Right renal pelvis (tissue), 4 donors: ENCODE measurements around the gene PDCD2L. TPM values are rescaled to one million over a fixed set of nuclear protein-coding genes. Genes with fewer than 3 reads are reported as not detected.
"Not testable (repeated sequence)": the region's sequence is repeated elsewhere in the genome, so short reads cannot be mapped to it uniquely, and the experiment has no call there.

Experiments
- DNase-seq, 4 donors: peaks; one replicate each; pipeline ENCODE4 v3.0.0-alpha.2; 2013; ENCODE audit warnings: low read depth in 4 of 4, low spot score in 3 of 4, missing footprints in 1 of 4
- polyA plus RNA-seq, 4 donors: library from polyadenylated mRNA; unstranded; fragments of 120-200 nt; gene quantifications; one replicate each; pipeline ENCODE4 v1.2.1, GENCODE V29; 2013; ENCODE audit not compliant: insufficient read length in 4 of 4

PDCD2L gene
- polyA plus RNA-seq, 4 donors: 12.9 to 18.4 (median 15.3) TPM

DNA sequence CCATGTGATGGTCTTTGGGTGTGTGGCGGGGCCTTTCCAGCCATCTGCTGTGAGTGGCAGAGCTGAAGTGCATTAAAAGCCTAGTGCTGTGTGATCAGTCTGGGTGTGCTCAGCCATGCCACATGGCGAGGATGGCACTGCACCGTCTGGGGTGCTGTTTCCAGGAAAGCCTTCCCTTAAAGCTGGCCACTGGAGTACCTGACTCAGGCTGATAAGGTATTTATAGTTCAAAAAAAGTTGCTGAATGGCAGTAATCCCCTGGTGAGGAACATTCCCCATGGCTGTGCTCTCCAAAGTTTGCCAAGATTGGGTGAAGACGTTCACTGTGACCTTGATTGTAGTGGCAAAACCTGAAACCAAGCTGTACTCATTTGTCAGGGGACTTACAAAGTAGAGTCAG, 33.2 kb upstream of the PDCD2L start:
- DNase-seq: no peak

DNA sequence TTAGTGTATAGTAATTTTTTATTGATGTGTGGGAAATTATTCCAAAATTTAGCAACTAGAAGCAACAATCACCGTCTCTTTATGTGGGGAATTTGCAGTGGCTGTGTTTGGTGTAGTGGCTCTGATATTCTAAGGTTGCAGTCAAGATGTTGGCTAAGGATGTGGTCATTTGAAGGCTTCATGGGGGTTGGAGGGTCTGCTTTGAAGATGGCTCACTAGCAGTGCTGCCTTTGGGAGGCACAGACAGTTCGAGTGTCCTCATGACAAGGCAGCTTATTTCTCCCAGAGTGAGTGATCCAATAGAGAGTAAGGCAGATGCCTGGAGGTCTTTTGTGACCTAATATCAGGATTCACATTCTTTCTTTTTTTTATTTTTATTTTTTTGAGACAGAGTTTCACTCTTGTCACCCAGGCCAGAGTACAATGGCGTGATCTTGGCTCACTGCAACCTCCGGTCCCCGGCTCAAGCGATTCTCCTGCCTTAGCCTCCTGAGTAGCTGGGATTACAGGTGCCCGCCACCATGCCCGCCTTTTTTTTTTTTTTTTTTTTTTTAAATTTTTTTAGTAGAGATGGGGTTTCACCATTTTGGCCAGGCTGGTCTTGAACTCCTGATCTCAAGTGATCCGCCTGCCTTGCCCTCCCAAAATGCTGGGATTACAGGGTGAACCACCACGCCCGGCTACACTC, 30.5 kb upstream of the PDCD2L start:
- no peak for DNase-seq

- DNase-seq: no peak
These were observed 28.6 kb upstream of the PDCD2L start for GRCh38 chr19:34375598-34375997.

DNA sequence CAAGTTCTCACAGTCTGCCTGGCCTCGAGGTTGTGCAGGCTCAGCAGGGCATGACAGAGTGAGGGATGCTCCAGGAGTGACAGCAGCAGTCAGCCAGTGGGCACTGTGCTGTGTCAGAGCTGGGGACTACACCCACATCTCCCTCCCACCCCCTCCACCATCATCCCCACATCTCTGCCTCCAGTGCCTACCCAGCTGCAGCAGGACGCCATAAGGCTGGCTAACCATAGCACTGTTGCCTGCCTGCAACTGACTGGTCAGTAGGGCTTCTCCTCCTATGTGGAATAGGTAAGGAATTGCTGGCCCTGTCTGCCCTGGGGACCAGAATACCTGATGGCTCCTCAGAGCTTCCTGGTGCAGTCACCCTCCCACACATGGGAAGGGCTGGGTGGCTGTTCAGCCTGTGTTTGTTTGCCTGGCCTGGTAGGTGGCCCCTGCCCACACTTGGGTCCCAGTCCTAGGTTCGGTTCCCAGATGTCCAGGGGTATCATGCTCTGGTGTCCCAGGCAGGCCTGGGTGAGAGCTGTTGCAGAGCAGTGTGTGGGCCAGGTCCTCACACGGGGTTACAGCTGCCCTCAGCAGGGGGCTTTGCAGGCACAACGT, 23.5 kb upstream of the PDCD2L start:
- DNase-seq: no peak

GRCh38 chr19:34381399-34382251, 22.6 kb upstream of the PDCD2L start:
- no peak for DNase-seq

DNA sequence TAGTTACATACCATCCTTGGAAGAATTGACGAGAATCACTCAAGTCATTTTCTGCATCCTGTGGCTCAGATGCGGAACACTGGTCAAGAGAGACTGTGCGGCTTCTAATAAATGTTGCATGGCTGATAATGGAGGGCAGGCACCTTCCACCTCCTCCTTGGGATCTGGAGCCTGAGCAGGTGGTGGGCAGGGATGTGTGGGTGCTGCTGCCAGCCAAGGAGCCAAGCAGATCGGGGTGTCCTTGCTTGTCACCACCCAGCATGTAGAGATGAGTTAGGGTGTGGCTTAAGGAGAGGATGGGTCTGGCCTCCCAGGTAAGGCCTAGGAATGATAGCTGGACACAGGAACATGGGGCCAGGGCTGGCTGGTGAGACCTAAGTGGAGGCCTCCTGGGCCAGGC, 21.7 kb upstream of the PDCD2L start:
- no peak for DNase-seq

DNA sequence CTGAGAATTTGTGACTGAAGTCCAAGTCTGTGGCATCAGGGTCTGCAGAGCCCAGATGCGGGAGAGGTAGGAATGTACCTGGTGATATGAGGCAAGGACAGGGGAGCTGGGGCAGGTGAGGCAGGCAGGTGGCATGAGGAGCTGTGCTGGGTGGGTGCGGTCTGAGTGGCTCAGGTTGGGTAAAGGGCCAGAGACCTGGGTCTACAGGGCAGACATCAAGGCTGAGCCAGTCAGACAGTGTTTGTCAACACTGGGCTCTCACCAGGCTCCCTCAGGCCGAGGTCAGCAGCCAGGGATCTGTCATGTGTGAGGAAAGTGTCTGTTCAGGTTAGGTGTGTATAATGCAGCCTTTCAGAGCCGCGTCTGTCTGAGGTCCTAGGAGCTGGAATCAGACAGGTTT, 20.6 kb upstream of the PDCD2L start:
- DNase-seq: no peak

- DNase-seq: no peak
These were observed 17.4 kb upstream of the PDCD2L start for GRCh38 chr19:34386645-34387445.

- no peak for DNase-seq
These were observed 16.8 kb upstream of the PDCD2L start for GRCh38 chr19:34387446-34387810.

DNA sequence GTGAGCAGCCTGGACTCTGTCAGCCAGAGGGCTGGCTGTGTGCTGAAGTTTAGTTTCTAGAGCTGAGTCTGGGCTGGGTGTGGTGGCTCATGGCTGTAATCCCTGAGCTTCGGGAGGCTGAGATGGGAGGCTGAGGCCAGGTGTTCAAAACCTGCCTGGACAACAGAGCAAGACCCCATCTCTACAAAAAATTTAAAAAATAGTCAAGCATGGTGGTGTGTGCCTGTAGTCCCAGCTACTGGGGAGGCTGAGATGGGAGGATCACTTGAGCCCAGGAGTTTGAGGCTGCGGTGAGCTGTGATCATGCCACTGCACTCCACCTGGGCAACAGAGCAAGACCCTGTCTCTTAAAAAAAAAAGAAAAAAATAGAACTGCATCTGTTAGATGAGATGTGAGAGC, 15.5 kb upstream of the PDCD2L start:
- not testable (repeated sequence) for DNase-seq

GRCh38 chr19:34391813-34392212, 12.4 kb upstream of the PDCD2L start:
- no peak for DNase-seq

DNA sequence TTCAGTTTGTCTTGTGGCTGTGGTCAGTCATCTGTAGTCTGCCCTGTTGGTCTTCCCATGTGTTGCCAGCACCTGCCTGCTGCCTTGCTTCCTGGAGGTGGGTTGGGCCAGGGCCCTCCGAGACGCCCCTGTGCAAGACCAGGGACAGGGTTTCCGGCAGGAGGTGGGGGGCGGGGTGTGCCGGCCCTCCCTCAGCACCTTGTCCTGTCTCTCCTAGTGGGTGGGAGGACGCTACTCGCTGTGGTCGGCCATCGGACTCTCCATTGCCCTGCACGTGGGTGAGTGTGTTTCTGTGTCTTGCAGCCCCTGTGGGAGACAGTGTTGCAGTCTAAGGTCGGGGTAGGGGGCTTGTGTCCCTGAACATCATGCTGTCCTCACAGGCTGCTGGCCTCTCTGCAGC, 11.2 kb upstream of the PDCD2L start:
- DNase-seq: no peak

DNA sequence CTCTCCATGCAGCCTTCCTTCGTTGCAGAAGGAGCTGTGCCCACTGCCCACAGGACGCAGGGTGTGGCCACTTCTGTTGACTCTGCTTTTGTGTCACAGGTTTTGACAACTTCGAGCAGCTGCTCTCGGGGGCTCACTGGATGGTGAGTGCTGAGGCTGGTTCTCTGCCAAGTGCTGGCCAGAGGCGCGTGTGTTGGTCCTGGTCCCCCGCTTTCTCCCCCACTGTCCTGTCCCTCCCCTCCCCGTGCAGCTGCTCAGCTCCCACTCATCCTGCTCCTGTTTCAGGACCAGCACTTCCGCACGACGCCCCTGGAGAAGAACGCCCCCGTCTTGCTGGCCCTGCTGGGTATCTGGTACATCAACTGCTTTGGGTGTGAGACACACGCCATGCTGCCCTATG, 10.6 kb upstream of the PDCD2L start:
- DNase-seq: no peak

GRCh38 chr19:34397853-34398252, 6.3 kb upstream of the PDCD2L start:
- DNase-seq: no peak

DNA sequence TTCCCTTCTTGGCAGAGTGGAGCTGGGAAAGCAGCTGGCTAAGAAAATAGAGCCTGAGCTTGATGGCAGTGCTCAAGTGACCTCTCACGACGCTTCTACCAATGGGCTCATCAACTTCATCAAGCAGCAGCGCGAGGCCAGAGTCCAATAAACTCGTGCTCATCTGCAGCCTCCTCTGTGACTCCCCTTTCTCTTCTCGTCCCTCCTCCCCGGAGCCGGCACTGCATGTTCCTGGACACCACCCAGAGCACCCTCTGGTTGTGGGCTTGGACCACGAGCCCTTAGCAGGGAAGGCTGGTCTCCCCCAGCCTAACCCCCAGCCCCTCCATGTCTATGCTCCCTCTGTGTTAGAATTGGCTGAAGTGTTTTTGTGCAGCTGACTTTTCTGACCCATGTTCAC, 4.3 kb upstream of the PDCD2L start:
- DNase-seq: no peak

GRCh38 chr19:34400844-34401243, 3.4 kb upstream of the PDCD2L start:
- not testable (repeated sequence) for DNase-seq

- no peak for DNase-seq
These were observed 2.1 kb upstream of the PDCD2L start for GRCh38 chr19:34402074-34402600.

DNA sequence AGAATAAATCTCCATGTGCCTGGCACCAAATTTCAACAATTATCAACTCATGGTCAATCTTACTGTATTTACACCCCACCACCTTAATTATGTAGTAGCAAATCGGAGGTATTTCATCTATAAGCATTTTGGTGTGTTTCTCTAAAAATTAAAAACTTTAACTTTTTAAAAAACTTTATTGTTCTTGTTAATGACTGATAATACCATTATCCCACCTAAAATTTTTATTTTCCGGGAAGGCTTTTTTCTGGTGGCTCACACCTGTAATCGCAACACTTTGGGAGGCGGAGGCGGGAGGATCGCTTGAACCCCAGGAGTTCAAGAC, 453 bp upstream of the PDCD2L start:
- no peak for DNase-seq

DNA sequence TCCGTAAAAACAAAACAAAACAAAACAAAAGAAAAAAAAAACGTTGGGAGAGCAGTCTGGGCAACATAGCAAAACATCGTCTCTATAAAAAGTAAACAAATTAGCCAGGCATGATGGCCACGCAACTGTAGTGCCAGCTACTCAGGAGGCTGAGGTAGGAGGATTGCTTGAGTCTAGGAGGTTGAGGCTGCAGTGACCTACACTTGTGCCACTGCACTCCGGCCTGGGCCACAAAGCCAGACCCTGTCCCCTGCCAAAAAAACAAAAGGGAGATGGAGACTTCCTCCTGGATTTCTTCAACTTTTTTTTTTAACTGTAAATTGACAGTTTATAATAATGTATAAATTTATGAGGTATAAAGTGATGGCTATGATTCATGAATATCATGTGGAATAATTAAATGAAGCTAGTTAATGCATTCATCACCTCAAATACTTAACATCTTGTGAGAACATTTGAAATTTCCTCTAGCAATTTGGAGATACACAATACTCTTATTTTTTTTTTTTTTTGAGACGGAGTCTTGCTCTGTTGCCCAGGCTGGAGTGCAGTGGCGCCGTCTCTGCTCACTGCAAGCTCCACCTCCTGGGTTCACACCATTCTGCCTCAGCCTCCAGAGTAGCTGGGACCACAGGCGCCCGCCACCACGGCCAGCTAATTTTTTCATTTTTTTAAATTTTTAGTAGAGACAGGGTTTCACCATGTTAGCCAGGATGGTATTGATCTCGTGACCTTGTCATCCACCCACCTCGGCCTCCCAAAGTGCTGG, 1.9 kb downstream of the PDCD2L start:
- no peak for DNase-seq

- DNase-seq: no peak
These were observed 4.2 kb downstream of the PDCD2L start for GRCh38 chr19:34408411-34408810.
